Gastrocnemius medialis (tissue), 4 donors: ENCODE data around the gene CASP8.

Experiments used
- POLR2A ChIP-seq, 2 donors: fragments of 450-650 bp; IDR thresholded peaks; one replicate each; pipeline ENCODE4 v1.6.1; 2017; ENCODE audit warnings: antibody characterized with exemption in 2 of 2, mild to moderate bottlenecking in 2 of 2, moderate library complexity in 2 of 2
- TF ChIP-seq, protein P1 (sequence below), 5 experiments: fragments of 450-650 bp in 3 of 5; fragments of 200-600 bp in 2 of 5; sonication (generic) in 2 of 5; IDR thresholded peaks in 4 of 5; conservative IDR thresholded peaks in 1 of 5; 1 replicate in 4 of 5; 2 replicates in 1 of 5; pipeline ENCODE4 v1.5.1; 2016 to 2019; ENCODE audit warnings: antibody characterized with exemption in 5 of 5, mild to moderate bottlenecking in 3 of 5, moderate library complexity in 3 of 5

DNA sequence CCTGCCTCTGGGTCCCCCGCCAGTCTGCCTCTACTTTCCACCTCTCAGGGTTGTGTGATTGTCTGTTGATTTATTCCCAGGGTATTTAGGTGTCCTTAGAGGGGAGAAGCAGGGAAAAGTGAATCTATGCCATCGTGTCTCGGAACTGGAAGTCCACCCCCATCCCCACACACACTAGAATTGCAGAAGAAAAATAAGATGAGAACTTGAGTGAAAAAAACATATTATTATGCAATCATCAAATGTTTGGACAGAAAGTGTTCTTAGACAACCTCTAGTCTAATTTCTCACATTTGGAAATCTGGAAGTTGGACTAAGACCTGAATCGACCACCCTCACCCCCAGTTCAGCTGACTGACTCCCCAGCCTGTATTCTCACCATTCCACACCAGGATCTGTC, 14.1 kb upstream of the CASP8 start:
- TF ChIP-seq, protein P1, sequence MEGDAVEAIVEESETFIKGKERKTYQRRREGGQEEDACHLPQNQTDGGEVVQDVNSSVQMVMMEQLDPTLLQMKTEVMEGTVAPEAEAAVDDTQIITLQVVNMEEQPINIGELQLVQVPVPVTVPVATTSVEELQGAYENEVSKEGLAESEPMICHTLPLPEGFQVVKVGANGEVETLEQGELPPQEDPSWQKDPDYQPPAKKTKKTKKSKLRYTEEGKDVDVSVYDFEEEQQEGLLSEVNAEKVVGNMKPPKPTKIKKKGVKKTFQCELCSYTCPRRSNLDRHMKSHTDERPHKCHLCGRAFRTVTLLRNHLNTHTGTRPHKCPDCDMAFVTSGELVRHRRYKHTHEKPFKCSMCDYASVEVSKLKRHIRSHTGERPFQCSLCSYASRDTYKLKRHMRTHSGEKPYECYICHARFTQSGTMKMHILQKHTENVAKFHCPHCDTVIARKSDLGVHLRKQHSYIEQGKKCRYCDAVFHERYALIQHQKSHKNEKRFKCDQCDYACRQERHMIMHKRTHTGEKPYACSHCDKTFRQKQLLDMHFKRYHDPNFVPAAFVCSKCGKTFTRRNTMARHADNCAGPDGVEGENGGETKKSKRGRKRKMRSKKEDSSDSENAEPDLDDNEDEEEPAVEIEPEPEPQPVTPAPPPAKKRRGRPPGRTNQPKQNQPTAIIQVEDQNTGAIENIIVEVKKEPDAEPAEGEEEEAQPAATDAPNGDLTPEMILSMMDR (IDR thresholded peaks at IDR 0.05 in 4 of 5, conservative IDR thresholded peaks at IDR 0.05 in 1 of 5) = no peak
- no peak for TF ChIP-seq POLR2A (IDR thresholded peaks at IDR 0.05)
